ENCODE results near the gene ATG7. TPM values are rescaled to one million over a fixed set of nuclear protein-coding genes. Genes with fewer than 3 reads are reported as not detected.

Gene ATG7
- total RNA-seq, 6 experiments from 2014 or later, result 44.5 to 53.0 (median 49.3) TPM

- TF ChIP-seq CTCF (IDR thresholded peaks at IDR 0.05), result no peak
- DNase-seq, result no peak
- Mint-ChIP-seq H3K27ac (no peak overlapping the region), H3K36me3 (ENCODE audit: low read depth) (peaks cover 43% of the 10 kb centered on the region), H3K4me3 (no peak overlapping the region), H3K27me3 (ENCODE audit: insufficient read depth) (no peaks in the 10 kb centered on the region; the same call in none of the 2 replicates), H3K9me3 (peaks cover 10% of the 10 kb centered on the region), H3K4me1 (ENCODE audit: low read depth) (0 out of 2 replicates have a peak, but pooled peaks cover 5% of the 10 kb centered on the region)
These were observed 140.9 kb downstream of the ATG7 start for GRCh38 chr3:11413071-11413470.

- Mint-ChIP-seq H3K4me3 (no peak overlapping the region), H3K27ac (no peak overlapping the region), H3K4me1 (ENCODE audit: low read depth) (0 out of 2 replicates have a peak, but pooled peaks cover 5% of the 10 kb centered on the region), H3K36me3 (ENCODE audit: low read depth) (peaks cover 26% of the 10 kb centered on the region), H3K27me3 (ENCODE audit: insufficient read depth) (no peaks in the 10 kb centered on the region; the same call in 1 of the 2 replicates), H3K9me3 (no peaks in the 10 kb centered on the region)
- DNase-seq, result no peak
- no peak for TF ChIP-seq CTCF (IDR thresholded peaks at IDR 0.05)
These were observed 142.9 kb downstream of the ATG7 start for GRCh38 chr3:11415099-11415498.

- TF ChIP-seq CTCF (IDR thresholded peaks at IDR 0.05), result no peak
- no peak overlapping the region for H3K4me3 Mint-ChIP-seq
- H3K9me3 Mint-ChIP-seq, result no peaks in the 10 kb centered on the region
- no peaks in the 10 kb centered on the region for H3K27me3 Mint-ChIP-seq (ENCODE audit: insufficient read depth)
- H3K36me3 Mint-ChIP-seq (ENCODE audit: low read depth), result no peaks in the 10 kb centered on the region; the same call in 1 of the 2 replicates
- H3K27ac Mint-ChIP-seq, result no peak overlapping the region
- H3K4me1 Mint-ChIP-seq (ENCODE audit: low read depth), result no peaks in the 10 kb centered on the region
- no peak for DNase-seq
These were observed 147.9 kb downstream of the ATG7 start for GRCh38 chr3:11420066-11420465.

GRCh38 chr3:11422291-11422690 is 150.1 kb downstream of the ATG7 start:
- no peak for DNase-seq
- no peak overlapping the region for H3K4me3 Mint-ChIP-seq
- H3K36me3 Mint-ChIP-seq (ENCODE audit: low read depth), result peaks cover 4% of the 10 kb centered on the region
- H3K9me3 Mint-ChIP-seq, result no peaks in the 10 kb centered on the region
- H3K27ac Mint-ChIP-seq, result no peak overlapping the region
- H3K4me1 Mint-ChIP-seq (ENCODE audit: low read depth), result no peaks in the 10 kb centered on the region
- H3K27me3 Mint-ChIP-seq (ENCODE audit: insufficient read depth), result no peaks in the 10 kb centered on the region
- no peak for TF ChIP-seq CTCF (IDR thresholded peaks at IDR 0.05)

GRCh38 chr3:11423868-11424267 is 151.7 kb downstream of the ATG7 start:
- H3K4me3 Mint-ChIP-seq, result no peak overlapping the region
- H3K36me3 Mint-ChIP-seq (ENCODE audit: low read depth), result peaks cover 12% of the 10 kb centered on the region
- no peaks in the 10 kb centered on the region for H3K4me1 Mint-ChIP-seq (ENCODE audit: low read depth)
- H3K27me3 Mint-ChIP-seq (ENCODE audit: insufficient read depth), result no peaks in the 10 kb centered on the region
- no peak for DNase-seq
- no peaks in the 10 kb centered on the region for H3K9me3 Mint-ChIP-seq
- no peak for TF ChIP-seq CTCF (IDR thresholded peaks at IDR 0.05)
- no peak overlapping the region; the same call in 1 of the 2 replicates for H3K27ac Mint-ChIP-seq

- H3K4me1 Mint-ChIP-seq (ENCODE audit: low read depth), result no peaks in the 10 kb centered on the region
- no peak overlapping the region for H3K4me3 Mint-ChIP-seq
- H3K9me3 Mint-ChIP-seq, result no peaks in the 10 kb centered on the region
- peaks cover 14% of the 10 kb centered on the region for H3K36me3 Mint-ChIP-seq (ENCODE audit: low read depth)
- DNase-seq, result no peak
- H3K27me3 Mint-ChIP-seq (ENCODE audit: insufficient read depth), result no peaks in the 10 kb centered on the region
- TF ChIP-seq CTCF (IDR thresholded peaks at IDR 0.05), result no peak
- H3K27ac Mint-ChIP-seq, result no peak overlapping the region
These were observed 152.1 kb downstream of the ATG7 start for GRCh38 chr3:11424277-11424676.
